Naive B cell (primary cell): ENCODE data around the gene RNF130. TPM values are rescaled to one million over a fixed set of nuclear protein-coding genes. Genes with fewer than 3 reads are reported as not detected.
A peak's percentile ranks its signal among the peaks of the same experiment; 100 is the strongest.

Source experiments
- ATAC-seq, 2 donors: fragments of 150-1000 bp; cut with Tn5 transposase; 2 replicates each; pipeline ENCODE4 v1.10.0; 2021; ENCODE audit warnings: low read depth in 2 of 2, mild to moderate bottlenecking in 2 of 2, moderate library complexity in 2 of 2
- DNase-seq: peaks from one replicate; pipeline ENCODE4 v3.0.0; 2022
- H3K27ac Mint-ChIP-seq, 6 donors: one replicate each; pipeline ENCODE4 v1.8.0; 2020 to 2022; ENCODE audit warnings: mild to moderate bottlenecking in 6 of 6, mixed read lengths in 6 of 6, moderate library complexity in 5 of 6, inconsistent platforms in 2 of 6
- H3K27me3 Mint-ChIP-seq, 3 donors: one replicate each; pipeline ENCODE4 v1.8.0; 2021 to 2022; ENCODE audit warnings: mixed read lengths in 3 of 3, mild to moderate bottlenecking in 1 of 3
- H3K36me3 Mint-ChIP-seq, 2 donors: one replicate each; pipeline ENCODE4 v1.8.0; 2020 to 2022; ENCODE audit warnings: mixed read lengths in 2 of 2, inconsistent platforms in 1 of 2, mild to moderate bottlenecking in 1 of 2
- H3K4me1 Mint-ChIP-seq, 3 donors: one replicate each; pipeline ENCODE4 v1.8.0; 2020 to 2022; ENCODE audit warnings: mixed read lengths in 3 of 3, inconsistent platforms in 1 of 3, mild to moderate bottlenecking in 1 of 3, moderate library complexity in 1 of 3
- H3K4me3 Mint-ChIP-seq, 8 donors: one replicate each; pipeline ENCODE4 v1.8.0; 2020 to 2022; ENCODE audit warnings: mild to moderate bottlenecking in 8 of 8, mixed read lengths in 8 of 8, moderate library complexity in 8 of 8, inconsistent platforms in 2 of 8
- H3K9me3 Mint-ChIP-seq, 7 donors: one replicate each; pipeline ENCODE4 v1.8.0; 2020 to 2022; ENCODE audit warnings: mixed read lengths in 7 of 7, mild to moderate bottlenecking in 5 of 7, inconsistent platforms in 2 of 7, moderate library complexity in 1 of 7
- polyA plus RNA-seq, 6 donors: library from polyadenylated mRNA; unstranded; fragments of 300-500 nt; fragmentation: Illumina TruSeq; gene quantifications; one replicate each; pipeline ENCODE4 v1.2.3, GENCODE V29; 2021; ENCODE audit warnings: low read depth in 6 of 6

The RNF130 gene
- polyA plus RNA-seq, 6 donors from 2014 or later = 20.1 to 36.1 (median 25.3) TPM

DNA sequence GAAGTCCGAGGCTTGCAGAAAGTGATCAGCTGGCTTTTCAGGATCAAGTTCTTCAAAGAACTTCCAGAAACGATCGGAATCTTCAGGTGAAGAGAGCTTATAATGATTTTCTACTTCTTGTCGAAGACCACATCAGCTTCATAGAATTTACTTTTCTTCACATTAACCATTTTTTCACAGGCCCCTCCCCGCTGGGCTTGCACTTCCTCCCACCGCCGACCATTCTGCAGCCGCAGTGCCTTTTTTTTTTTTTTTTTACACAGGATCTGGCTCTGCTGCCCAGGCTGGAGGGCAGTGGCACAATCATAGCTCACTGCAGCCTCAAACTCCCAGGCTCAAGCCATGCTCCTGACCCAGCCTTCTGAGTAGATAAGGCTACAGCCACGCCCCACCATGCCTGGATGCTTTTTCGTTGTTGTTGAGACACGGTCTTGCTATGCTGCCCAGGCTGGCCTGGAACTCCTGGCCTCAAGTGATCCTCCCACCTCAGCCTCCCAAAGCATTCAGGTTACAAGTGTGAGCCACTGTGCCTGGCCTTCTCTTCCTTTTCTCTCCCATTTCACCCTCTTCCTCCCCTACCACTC is 15.3 kb upstream of the RNF130 start:
- Mint-ChIP-seq H3K36me3 (no peaks in the 10 kb centered on the region), H3K4me1 (peaks cover 0 to 8% (median 4%) of the 10 kb centered on the region in 3 donors), H3K9me3 (no peaks in the 10 kb centered on the region), H3K27ac (no peak overlapping the region), H3K27me3 (peaks cover 10 to 24% (median 12%) of the 10 kb centered on the region in 3 donors), H3K4me3 (no peak overlapping the region)
- DNase-seq (no peak), ATAC-seq (no peak)

DNA sequence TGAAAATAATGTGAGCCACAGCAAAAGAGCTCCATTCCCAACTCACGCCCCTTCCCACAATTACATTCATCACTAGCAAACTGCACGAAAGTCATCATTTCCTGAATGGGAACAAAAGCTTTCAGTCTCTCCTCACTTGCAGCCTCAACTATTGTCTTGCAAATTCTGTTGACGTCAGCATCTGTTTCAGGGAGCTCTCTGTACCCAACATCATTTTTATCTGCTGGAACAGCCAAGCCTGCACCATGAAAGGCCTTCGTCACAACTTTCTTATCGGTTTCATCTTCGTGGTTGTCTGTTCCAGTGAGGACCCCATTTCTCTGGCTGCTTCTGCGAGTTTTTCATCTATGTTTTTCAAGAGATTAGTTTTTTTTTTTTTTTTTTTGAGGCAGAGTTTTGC is 14.3 kb upstream of the RNF130 start:
- ATAC-seq (no peak), DNase-seq (no peak)
- peaks cover 19 to 24% (median 20%) of the 10 kb centered on the region in 3 donors for H3K27me3 Mint-ChIP-seq
- peak overlapping the region in 1 of 6 donors; percentile 73 for H3K27ac Mint-ChIP-seq
- H3K9me3 Mint-ChIP-seq = peaks cover 0 to 2% (median 0%) of the 10 kb centered on the region in 7 donors
- peaks cover 0 to 11% (median 4%) of the 10 kb centered on the region in 3 donors for H3K4me1 Mint-ChIP-seq
- H3K36me3 Mint-ChIP-seq = no peaks in the 10 kb centered on the region
- no peak overlapping the region for H3K4me3 Mint-ChIP-seq

DNA sequence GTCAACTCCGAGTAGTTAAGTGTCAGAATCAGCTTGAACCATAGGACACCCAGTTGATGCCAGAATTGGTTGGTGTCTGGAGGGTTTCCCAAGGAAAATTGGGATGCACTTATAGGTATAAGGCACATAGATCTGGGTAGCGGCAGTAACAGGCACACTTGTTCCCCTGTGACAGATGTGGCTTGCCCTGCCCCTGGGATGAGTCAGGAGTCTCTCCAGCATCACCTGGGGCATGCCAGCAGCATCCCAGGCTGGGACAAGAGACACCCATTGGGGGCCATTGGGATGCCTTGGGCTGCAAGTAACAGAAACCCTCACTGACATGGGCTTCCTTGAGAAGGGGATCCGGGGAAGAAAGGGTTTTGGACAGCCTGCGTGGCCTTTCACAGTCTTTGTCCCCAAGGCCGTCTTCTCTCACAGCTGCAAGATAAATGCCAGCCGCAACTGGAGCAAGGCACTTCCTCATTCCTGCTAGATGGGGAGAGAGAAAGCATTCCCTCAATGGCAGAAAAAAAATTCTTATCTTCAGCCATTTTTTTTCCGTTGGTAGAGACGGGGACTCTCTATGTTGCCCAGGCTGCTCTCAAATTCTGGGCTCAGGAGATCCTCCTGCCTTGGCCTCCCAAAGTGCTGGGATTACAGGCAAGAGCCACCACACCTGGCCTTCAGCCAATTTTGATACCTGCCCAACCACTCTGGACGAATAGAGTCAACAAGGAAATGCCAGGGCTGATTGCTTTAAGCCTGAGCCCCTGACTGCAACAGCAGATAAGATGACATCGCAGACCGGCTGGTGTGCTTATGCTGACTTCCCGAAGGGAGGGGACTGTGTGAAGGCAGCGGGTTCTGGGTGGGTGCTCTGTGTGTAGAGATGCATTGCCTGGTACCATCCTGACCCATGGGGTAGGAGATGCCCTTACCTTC is 13.3 kb upstream of the RNF130 start:
- no peak for ATAC-seq
- H3K4me1 Mint-ChIP-seq = peaks cover 0 to 16% (median 0%) of the 10 kb centered on the region in 3 donors

DNA sequence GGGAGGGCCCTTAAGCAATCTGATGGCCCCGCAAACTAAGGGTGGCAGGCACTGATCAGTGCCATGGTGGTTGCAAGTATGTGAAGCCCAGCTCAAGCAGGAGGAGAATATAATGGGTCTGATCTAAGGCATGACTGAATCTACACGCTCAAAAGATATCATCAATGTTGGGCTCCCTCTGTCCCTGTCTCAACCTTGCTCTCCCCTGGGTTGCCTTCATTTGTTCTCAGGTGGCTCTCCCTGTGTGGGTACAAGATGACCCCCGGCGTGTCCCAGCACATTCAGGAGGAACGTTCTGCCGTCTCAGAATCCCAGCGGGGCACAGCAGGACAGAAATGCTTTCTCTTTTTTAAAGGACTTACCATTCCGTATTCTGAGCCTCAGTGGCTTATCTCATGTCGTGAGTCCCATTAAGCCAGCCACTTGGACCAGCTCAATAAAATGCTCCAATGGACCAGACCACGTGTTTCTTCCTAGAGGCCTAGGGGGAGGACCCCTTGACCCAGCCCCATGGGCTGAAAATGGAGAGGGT is 12.0 kb upstream of the RNF130 start:
- H3K36me3 Mint-ChIP-seq = no peaks in the 10 kb centered on the region
- ATAC-seq (no peak), DNase-seq (no peak)
- H3K4me3 Mint-ChIP-seq = peak overlapping the region in 1 of 8 donors; percentile 69
- peaks cover 28 to 38% (median 32%) of the 10 kb centered on the region in 3 donors for H3K27me3 Mint-ChIP-seq
- no peak overlapping the region for H3K27ac Mint-ChIP-seq
- peaks cover 0 to 8% (median 2%) of the 10 kb centered on the region in 7 donors for H3K9me3 Mint-ChIP-seq
- H3K4me1 Mint-ChIP-seq = peaks cover 0 to 16% (median 0%) of the 10 kb centered on the region in 3 donors

More for the DNA sequence above, 13.3 kb upstream of the RNF130 start:
- Mint-ChIP-seq H3K4me3 (no peak overlapping the region), H3K27ac (peak overlapping the region in 1 of 6 donors; percentile 49), H3K27me3 (peaks cover 24 to 27% (median 24%) of the 10 kb centered on the region in 3 donors), H3K9me3 (peaks cover 0 to 8% (median 2%) of the 10 kb centered on the region in 7 donors), H3K36me3 (no peaks in the 10 kb centered on the region)
- DNase-seq = no peak

DNA sequence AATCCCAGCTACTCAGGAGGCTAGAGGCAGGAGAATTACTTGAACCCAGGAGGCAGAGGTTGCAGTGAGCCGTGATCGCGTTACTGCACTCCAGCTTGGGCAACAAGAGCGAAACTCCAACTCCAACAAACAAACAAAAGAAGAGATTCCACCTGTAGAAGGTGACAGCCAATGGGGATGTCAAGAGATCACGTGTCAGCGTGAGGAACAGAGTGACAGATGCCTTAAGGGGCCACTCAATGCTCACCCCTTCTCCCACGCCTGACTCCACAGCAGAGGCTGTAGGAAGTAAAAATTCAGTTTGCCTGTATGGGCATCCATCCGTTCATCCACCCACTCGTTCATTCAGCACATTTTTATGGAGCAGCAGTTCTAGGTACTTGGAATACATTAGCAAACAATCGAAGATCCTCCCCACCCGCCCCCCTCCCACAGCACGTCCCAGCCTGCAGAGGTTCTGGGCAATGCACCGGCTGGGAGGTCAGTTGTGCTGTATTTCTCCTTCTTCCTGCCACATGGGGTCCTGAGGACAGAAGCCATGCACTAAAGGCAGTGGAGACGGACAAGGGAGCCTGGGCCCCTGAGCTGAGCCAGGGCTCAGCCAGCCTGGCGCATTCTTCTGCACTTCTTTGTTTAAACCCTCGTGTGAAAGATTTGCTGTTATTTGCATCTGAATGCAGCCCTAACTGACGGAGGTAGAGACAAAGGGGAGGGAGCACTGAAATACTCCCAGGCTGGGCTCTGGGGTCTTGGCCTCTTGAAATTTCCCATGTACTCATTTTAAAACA is 11.3 kb upstream of the RNF130 start:
- H3K4me1 Mint-ChIP-seq = peaks cover 0 to 16% (median 0%) of the 10 kb centered on the region in 3 donors
- H3K36me3 Mint-ChIP-seq = no peaks in the 10 kb centered on the region
- ATAC-seq (no peak), DNase-seq (no peak)
- H3K27ac Mint-ChIP-seq = no peak overlapping the region
- peak overlapping the region in 1 of 8 donors; percentile 35 for H3K4me3 Mint-ChIP-seq
- peaks cover 34 to 44% (median 36%) of the 10 kb centered on the region in 3 donors for H3K27me3 Mint-ChIP-seq
- H3K9me3 Mint-ChIP-seq = peaks cover 0 to 8% (median 2%) of the 10 kb centered on the region in 7 donors

DNA sequence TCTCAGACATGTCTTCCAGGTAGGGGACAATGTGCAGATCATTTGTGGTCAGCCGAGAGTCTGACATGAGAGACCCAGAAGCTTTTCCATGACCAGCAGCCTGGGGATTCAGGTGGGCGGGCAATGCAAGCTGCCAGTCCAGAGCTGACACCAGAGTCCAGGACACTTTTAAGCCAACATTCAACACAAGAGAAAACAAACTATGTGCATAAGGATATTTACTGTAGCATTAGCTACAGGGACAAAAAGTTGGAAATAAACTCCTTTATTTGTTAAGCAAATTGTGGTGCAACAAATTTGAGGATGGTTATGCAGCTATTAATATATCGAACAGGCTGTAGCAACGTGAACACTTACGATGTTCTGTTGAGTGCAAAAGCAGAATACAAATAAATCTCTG is 9.9 kb upstream of the RNF130 start:
- no peak for ATAC-seq
- no peak for DNase-seq
- H3K9me3 Mint-ChIP-seq = peaks cover 0 to 8% (median 2%) of the 10 kb centered on the region in 7 donors
- no peak overlapping the region for H3K27ac Mint-ChIP-seq
- H3K4me3 Mint-ChIP-seq = no peak overlapping the region
- peaks cover 35 to 49% (median 36%) of the 10 kb centered on the region in 3 donors for H3K27me3 Mint-ChIP-seq
- peaks cover 0 to 16% (median 0%) of the 10 kb centered on the region in 3 donors for H3K4me1 Mint-ChIP-seq
- H3K36me3 Mint-ChIP-seq = no peaks in the 10 kb centered on the region

DNA sequence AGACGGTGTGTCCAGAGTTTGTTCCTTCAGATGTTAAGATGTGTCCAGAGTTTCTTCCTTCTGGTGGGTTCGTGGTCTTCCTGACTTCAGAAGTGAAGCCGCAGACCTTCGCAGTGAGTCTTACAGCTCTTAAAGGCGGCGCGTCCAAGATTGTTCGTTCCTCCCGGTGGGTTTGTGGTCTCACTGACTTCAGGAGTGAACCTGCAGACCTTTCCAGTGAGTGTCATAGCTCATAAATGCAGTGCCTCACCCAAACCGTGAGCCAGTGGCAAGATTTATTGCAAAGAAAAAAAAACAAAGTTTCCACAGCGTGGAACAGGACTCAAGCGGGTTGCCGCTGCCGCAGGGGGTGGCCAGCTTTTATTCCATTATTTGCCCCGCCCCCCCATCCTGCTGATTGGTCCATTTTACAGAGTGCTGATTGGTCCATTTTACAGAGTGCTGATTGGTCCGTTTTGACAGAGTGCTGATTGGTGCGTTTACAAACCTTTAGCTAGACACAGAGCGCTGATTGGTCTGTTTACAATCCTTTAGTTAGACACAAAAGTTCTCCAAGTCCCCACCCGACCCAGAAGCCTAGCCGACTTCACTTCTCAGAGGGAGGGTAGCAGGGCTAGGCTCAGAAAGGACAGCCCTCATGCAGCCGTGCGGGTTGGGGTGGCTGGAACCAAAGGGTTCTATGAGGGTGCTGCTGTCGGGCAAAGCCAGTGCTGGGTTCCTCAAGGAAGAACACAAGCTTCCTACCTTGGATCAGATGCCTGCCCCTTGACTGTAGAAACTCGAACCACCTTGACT is 9.1 kb upstream of the RNF130 start:
- Mint-ChIP-seq H3K9me3 (peaks cover 0 to 8% (median 2%) of the 10 kb centered on the region in 7 donors), H3K27ac (no peak overlapping the region), H3K4me3 (peak overlapping the region in 6 of 8 donors; percentile 39 to 81 (median 78)), H3K27me3 (peaks cover 36 to 55% (median 43%) of the 10 kb centered on the region in 3 donors), H3K36me3 (no peaks in the 10 kb centered on the region), H3K4me1 (peaks cover 0 to 16% (median 0%) of the 10 kb centered on the region in 3 donors)
- DNase-seq (peak; percentile 21), ATAC-seq (peak in 1 of 2 donors; percentile 27)

DNA sequence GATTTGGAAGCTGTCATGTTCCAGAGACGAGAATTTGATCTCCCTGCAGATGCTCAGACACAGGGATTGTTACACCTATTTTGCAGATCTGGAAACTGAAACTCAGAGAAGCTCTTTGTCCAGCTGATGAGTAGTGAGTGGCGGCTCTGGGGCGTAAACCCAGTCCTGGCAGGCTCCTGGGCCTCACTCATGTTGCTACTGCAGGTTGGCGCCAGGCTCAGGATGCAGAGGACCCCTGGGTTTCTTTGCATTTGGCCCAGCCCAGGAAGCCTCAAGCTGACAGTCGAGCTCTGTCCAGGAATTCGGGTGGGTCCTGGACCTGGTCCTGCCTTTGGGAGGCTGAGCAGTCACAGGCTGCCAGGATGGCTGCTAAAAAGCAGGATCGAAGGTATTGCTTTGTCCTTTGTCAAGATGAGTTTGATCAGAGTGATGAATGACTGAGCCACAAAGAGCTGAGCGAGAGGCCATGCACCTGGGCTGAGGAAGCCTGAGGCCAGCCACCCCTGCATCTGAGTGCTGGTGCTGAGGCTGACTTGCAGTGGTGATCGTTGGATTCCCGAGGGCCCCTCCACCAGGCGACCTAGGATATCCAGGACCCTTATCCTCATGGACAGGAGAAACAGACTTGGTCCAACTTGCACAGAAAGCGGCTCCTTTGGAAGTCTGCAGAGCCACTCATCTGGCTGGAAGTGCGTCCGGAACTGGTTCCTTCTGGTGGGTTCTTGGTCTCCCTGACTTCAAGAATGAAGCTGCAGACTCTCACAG is 8.3 kb upstream of the RNF130 start:
- Mint-ChIP-seq H3K4me3 (peak overlapping the region in 6 of 8 donors; percentile 30 to 80 (median 54)), H3K27me3 (peaks cover 36 to 60% (median 47%) of the 10 kb centered on the region in 3 donors), H3K9me3 (peaks cover 0 to 8% (median 2%) of the 10 kb centered on the region in 7 donors), H3K27ac (no peak overlapping the region), H3K4me1 (peaks cover 0 to 13% (median 0%) of the 10 kb centered on the region in 3 donors), H3K36me3 (no peaks in the 10 kb centered on the region)
- DNase-seq = no peak
- no peak for ATAC-seq

DNA sequence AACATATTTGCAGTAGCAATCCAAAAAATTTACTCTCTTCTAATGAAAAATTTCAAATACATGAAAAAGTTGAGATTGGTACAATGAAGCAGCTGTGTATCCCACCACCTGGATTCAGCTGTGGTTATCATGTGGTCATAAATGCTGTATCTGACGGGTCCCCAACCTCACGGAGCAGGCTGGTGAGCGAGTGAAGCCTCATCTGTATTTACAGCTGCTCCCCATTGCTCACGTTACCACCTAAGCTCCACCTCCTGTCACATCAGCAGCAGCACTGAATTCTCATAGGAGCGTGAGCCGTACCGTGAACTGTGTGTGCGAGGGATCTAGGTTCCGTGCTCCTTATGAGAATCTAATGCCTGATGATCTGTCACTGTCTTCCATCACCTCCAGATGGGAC is 6.8 kb upstream of the RNF130 start:
- no peak for DNase-seq
- no peak overlapping the region for H3K4me3 Mint-ChIP-seq
- no peak for ATAC-seq
- no peak overlapping the region for H3K27ac Mint-ChIP-seq
- peaks cover 0 to 17% (median 5%) of the 10 kb centered on the region in 3 donors for H3K4me1 Mint-ChIP-seq
- H3K36me3 Mint-ChIP-seq = no peaks in the 10 kb centered on the region
- H3K9me3 Mint-ChIP-seq = peaks cover 0 to 8% (median 2%) of the 10 kb centered on the region in 7 donors
- peaks cover 28 to 54% (median 34%) of the 10 kb centered on the region in 3 donors for H3K27me3 Mint-ChIP-seq

DNA sequence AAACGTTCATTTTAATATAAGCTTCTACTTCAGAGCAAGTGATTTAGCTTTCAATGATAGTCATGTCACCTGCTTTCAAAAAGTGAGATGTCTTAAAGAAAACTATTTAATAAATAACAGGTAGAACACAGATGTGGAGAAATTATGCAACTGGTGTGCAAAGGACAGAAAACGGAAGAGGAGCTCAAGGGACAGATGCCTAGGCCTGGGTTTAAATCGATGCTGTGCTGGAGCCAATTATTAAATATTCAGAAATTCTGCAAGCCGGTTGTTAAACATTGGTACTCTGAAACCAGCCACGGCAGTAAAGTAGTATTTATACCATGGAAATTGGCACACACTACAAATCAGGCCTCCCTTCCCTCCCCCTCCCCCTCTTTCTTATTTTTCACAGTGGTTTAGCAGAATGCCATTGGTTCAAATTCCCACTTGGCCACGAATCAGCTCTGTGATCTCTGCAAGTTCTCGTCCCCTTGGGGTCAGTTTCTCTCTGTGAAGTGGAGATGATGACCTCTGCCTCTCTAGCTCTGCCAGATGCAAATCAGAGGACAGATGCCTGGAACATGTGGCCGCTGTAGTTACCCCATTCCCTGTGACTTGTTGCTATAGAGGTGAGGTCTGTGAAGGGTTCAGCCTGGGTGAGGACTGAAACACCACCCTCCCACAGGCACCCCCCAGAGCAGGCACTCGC is 6.2 kb upstream of the RNF130 start:
- Mint-ChIP-seq H3K36me3 (no peaks in the 10 kb centered on the region), H3K4me1 (peaks cover 3 to 20% (median 6%) of the 10 kb centered on the region in 3 donors), H3K4me3 (no peak overlapping the region), H3K27me3 (peaks cover 26 to 52% (median 30%) of the 10 kb centered on the region in 3 donors), H3K27ac (no peak overlapping the region), H3K9me3 (peaks cover 0 to 8% (median 2%) of the 10 kb centered on the region in 7 donors)
- ATAC-seq (no peak), DNase-seq (no peak)

DNA sequence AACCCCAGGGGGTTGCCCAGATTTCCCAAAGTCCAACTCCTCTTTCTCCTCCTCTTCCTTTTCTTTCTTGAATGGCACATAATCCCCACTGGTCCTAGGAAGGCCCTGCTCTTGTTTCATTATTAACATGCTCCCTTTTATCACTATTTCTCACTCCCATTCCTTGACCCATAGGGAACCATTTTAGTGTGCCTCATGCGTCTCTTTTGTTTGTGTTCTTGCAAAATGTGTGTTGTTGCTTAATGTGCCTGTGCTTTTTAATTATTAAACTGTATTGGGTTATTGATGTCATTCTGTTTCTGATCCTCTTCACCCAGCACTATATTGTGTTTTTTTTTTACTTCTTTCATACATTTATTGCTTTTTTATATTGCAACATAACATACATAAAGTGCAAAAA is 4.1 kb upstream of the RNF130 start:
- Mint-ChIP-seq H3K4me3 (peak overlapping the region in 1 of 8 donors; percentile 42), H3K27ac (peak overlapping the region in 1 of 6 donors; percentile 63), H3K27me3 (peaks cover 17 to 39% (median 24%) of the 10 kb centered on the region in 3 donors), H3K9me3 (peaks cover 0 to 6% (median 0%) of the 10 kb centered on the region in 7 donors), H3K4me1 (peaks cover 13 to 26% (median 16%) of the 10 kb centered on the region in 3 donors), H3K36me3 (no peaks in the 10 kb centered on the region)
- DNase-seq (no peak), ATAC-seq (no peak)
